ENCODE measurements around the gene FOXN3. TPM values are rescaled to one million over a fixed set of nuclear protein-coding genes. Genes with fewer than 3 reads are reported as not detected.

Gene FOXN3
- total RNA-seq, 2 donors from 2014 or later = 61.2 to 84.1 TPM

GRCh38 chr14:89249065-89249695, 167.9 kb downstream of the FOXN3 start:
- H3K9me3 ChIP-seq (ENCODE audit: control insufficient read depth, low read length) = no peaks in the 10 kb centered on the region
- no peak for DNase-seq
- no peaks in the 10 kb centered on the region for H3K36me3 ChIP-seq (ENCODE audit: control insufficient read depth, insufficient read depth, low read length)
- Mint-ChIP-seq H3K4me1 (peaks cover 13% of the 10 kb centered on the region), H3K27me3 (ENCODE audit: insufficient read depth) (no peaks in the 10 kb centered on the region), H3K4me3 (no peak overlapping the region), H3K27ac (no peak overlapping the region), H3K36me3 (ENCODE audit: low read depth) (peaks cover 10% of the 10 kb centered on the region), H3K9me3 (no peaks in the 10 kb centered on the region)
- H3K4me1 ChIP-seq (ENCODE audit: control insufficient read depth, insufficient read depth, low read length) = no peaks in the 10 kb centered on the region
- H3K9ac ChIP-seq (ENCODE audit: extremely low read depth, low read length, poor library complexity, severe bottlenecking) = no peak overlapping the region
- H3K27ac ChIP-seq (ENCODE audit: low read depth, low read length) = no peak overlapping the region
- no peak overlapping the region for H3K4me3 ChIP-seq (ENCODE audit: low read length)
- H3K27me3 ChIP-seq (ENCODE audit: control insufficient read depth, insufficient read depth, low read length, poor library complexity, severe bottlenecking) = no peaks in the 10 kb centered on the region
- TF ChIP-seq CTCF (conservative IDR thresholded peaks at IDR 0.05) = no peak
- 69 to 74% methylated on average over 6 to 7 of the region's 7 CpGs for WGBS, 2 experiments (ENCODE audit: insufficient coverage in 1 of 2, insufficient read length in 1 of 2)

GRCh38 chr14:89248411-89249064, 168.5 kb downstream of the FOXN3 start:
- 93 to 94% methylated on average over 3 to 5 of the region's 5 CpGs for WGBS, 2 experiments (ENCODE audit: insufficient coverage in 1 of 2, insufficient read length in 1 of 2)
- H3K9ac ChIP-seq (ENCODE audit: extremely low read depth, low read length, poor library complexity, severe bottlenecking) = no peak overlapping the region
- Mint-ChIP-seq H3K27me3 (ENCODE audit: insufficient read depth) (no peaks in the 10 kb centered on the region), H3K36me3 (ENCODE audit: low read depth) (peaks cover 10% of the 10 kb centered on the region), H3K27ac (no peak overlapping the region), H3K4me1 (peaks cover 16% of the 10 kb centered on the region), H3K9me3 (no peaks in the 10 kb centered on the region), H3K4me3 (no peak overlapping the region)
- no peaks in the 10 kb centered on the region for H3K36me3 ChIP-seq (ENCODE audit: control insufficient read depth, insufficient read depth, low read length)
- H3K4me3 ChIP-seq (ENCODE audit: low read length) = no peak overlapping the region
- no peaks in the 10 kb centered on the region for H3K4me1 ChIP-seq (ENCODE audit: control insufficient read depth, insufficient read depth, low read length)
- no peak for TF ChIP-seq CTCF (conservative IDR thresholded peaks at IDR 0.05)
- no peak overlapping the region for H3K27ac ChIP-seq (ENCODE audit: low read depth, low read length)
- no peaks in the 10 kb centered on the region for H3K27me3 ChIP-seq (ENCODE audit: control insufficient read depth, insufficient read depth, low read length, poor library complexity, severe bottlenecking)
- no peaks in the 10 kb centered on the region for H3K9me3 ChIP-seq (ENCODE audit: control insufficient read depth, low read length)
- no peak for DNase-seq

- no peak for DNase-seq
- H3K27ac Mint-ChIP-seq = no peak overlapping the region
- no peak overlapping the region for H3K9ac ChIP-seq (ENCODE audit: extremely low read depth, low read length, poor library complexity, severe bottlenecking)
- peaks cover 4% of the 10 kb centered on the region for H3K36me3 Mint-ChIP-seq (ENCODE audit: low read depth)
- no peaks in the 10 kb centered on the region for H3K27me3 Mint-ChIP-seq (ENCODE audit: insufficient read depth)
- TF ChIP-seq CTCF (conservative IDR thresholded peaks at IDR 0.05) = no peak
- H3K9me3 Mint-ChIP-seq = no peaks in the 10 kb centered on the region
- no peaks in the 10 kb centered on the region for H3K36me3 ChIP-seq (ENCODE audit: control insufficient read depth, insufficient read depth, low read length)
- H3K4me1 ChIP-seq (ENCODE audit: control insufficient read depth, insufficient read depth, low read length) = no peaks in the 10 kb centered on the region
- H3K4me1 Mint-ChIP-seq = peaks cover 16% of the 10 kb centered on the region
- no peak overlapping the region for H3K4me3 Mint-ChIP-seq
- no peaks in the 10 kb centered on the region for H3K27me3 ChIP-seq (ENCODE audit: control insufficient read depth, insufficient read depth, low read length, poor library complexity, severe bottlenecking)
- WGBS, 2 experiments (ENCODE audit: insufficient coverage in 1 of 2, insufficient read length in 1 of 2) = 93 to 96% methylated on average over 3 of the region's 3 CpGs
- no peak overlapping the region for H3K27ac ChIP-seq (ENCODE audit: low read depth, low read length)
- H3K4me3 ChIP-seq (ENCODE audit: low read length) = no peak overlapping the region
- no peaks in the 10 kb centered on the region for H3K9me3 ChIP-seq (ENCODE audit: control insufficient read depth, low read length)
Observed at GRCh38 chr14:89247457-89248122, 169.4 kb downstream of the FOXN3 start.
